ENCODE measurements around the gene ZNHIT1. TPM values are rescaled to one million over a fixed set of nuclear protein-coding genes. Genes with fewer than 3 reads are reported as not detected.

The ZNHIT1 gene
- total and polyA plus RNA-seq, 2 of the 8 experiments (the other 6 are each of a cell fraction or from before 2014, with no cell fraction given), result 38.2 to 61.7 TPM

DNA sequence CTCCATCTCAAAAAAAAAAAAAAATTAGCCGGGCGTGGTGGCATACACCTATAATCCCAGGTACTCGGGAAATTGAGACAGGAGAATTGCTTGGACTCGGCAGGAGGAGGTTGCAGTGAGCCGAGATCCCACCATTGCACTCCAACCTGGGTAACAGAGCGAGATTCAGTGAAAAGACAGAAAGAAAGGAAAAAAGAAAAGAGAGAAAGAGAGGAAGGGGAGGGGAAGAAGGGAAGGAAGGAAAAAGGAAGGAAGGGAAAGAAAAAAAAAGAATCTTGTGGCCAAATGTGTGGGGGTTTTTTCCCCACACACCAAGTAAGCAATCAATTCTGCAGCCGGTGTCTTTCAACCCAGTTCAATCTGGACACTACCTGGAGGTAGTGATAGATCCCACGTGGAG lies 28.9 kb upstream of the ZNHIT1 start:
- WGBS, 2 experiments (ENCODE audit: extremely low coverage in 1 of 2, insufficient coverage in 1 of 2, insufficient read length in 1 of 2, insufficient replicate concordance in 2 of 2, low coverage in 1 of 2, low lambda C conversion rate in 2 of 2, missing lambda C conversion rate in 1 of 2), result 87% methylated on average over 8 of the region's 8 CpGs; no CpG with 5 or more reads in 1 of the 2 experiments

More for the DNA sequence above, 28.9 kb upstream of the ZNHIT1 start:
- Histone ChIP-seq H4K8ac (ENCODE audit: extremely low read depth, insufficient read depth, low read length) (no peak overlapping the region), H2BK5ac (ENCODE audit: low read depth, low read length) (no peak overlapping the region), H2BK12ac (ENCODE audit: low read depth, low read length) (no peak overlapping the region), H4K5ac (ENCODE audit: insufficient read length, low read depth, low read length) (no peak overlapping the region), H3K79me1 (ENCODE audit: low read depth, low read length) (no peaks in the 10 kb centered on the region), H4K91ac (replicated peaks; ENCODE audit: insufficient read length, low read length) (no peak overlapping the region), H3K79me2 (ENCODE audit: control insufficient read depth in 1 of 2, insufficient read depth in 2 of 2, low read length in 2 of 2) (no peaks in the 10 kb centered on the region), H3K56ac (replicated peaks; ENCODE audit: insufficient read length, low read depth, low read length) (no peak overlapping the region), H2BK20ac (ENCODE audit: low read length) (no peak overlapping the region), H4K20me1 (replicated peaks in 1 of 2; ENCODE audit: control insufficient read depth in 1 of 2, insufficient read depth in 2 of 2, low read length in 2 of 2) (no peaks in the 10 kb centered on the region), H3K27ac (ENCODE audit: low read depth, low read length) (no peak overlapping the region), H3K9me3 (ENCODE audit: insufficient read depth in 2 of 2, low read depth in 1 of 2, low read length in 1 of 2) (no peaks in the 10 kb centered on the region), H3K4me3 (ENCODE audit: extremely low read depth in 1 of 4, insufficient read depth in 2 of 4, low read depth in 3 of 4, low read length in 4 of 4) (no peak overlapping the region), H3K23ac (ENCODE audit: insufficient read length) (no peak overlapping the region), H3K4me2 (ENCODE audit: insufficient read depth in 1 of 2, low read depth in 2 of 2, low read length in 2 of 2) (no peak overlapping the region), H3K36me3 (ENCODE audit: control insufficient read depth in 2 of 4, insufficient read depth in 4 of 4, low read length in 3 of 4) (no peaks in the 10 kb centered on the region), H3K27me3 (replicated peaks in 1 of 4; ENCODE audit: control insufficient read depth in 3 of 4, extremely low read depth in 1 of 4, insufficient read depth in 3 of 4, low read length in 3 of 4) (0 out of 7 replicates have a peak, but pooled peaks cover 0 to 2% (median 0%) of the 10 kb centered on the region in 4 experiments), H3K14ac (ENCODE audit: insufficient read length) (no peak overlapping the region), H3K23me2 (ENCODE audit: low read depth, low read length) (no peaks in the 10 kb centered on the region; the same call in 1 of the 2 replicates), H3K4me1 (replicated peaks in 1 of 4; ENCODE audit: control insufficient read depth in 3 of 4, insufficient read depth in 4 of 4, low read length in 3 of 4) (no peaks in the 10 kb centered on the region), H3K18ac (ENCODE audit: extremely low read depth, low read length) (no peak overlapping the region), H3K9ac (replicated peaks in 1 of 4; ENCODE audit: extremely low read depth in 1 of 4, low read depth in 3 of 4, low read length in 3 of 4) (no peak overlapping the region), H2AFZ (ENCODE audit: low read length) (no peak overlapping the region), H2BK120ac (replicated peaks; ENCODE audit: low read depth, low read length) (no peak overlapping the region), H2AK5ac (ENCODE audit: low read depth, low read length) (no peak overlapping the region), H2BK15ac (ENCODE audit: low read length) (no peak overlapping the region), H3K4ac (replicated peaks; ENCODE audit: insufficient read length, low read depth, low read length) (no peak overlapping the region)
- no peak for DNase-seq (ENCODE audit: low read depth in 1 of 2, low spot score in 2 of 2)
- ChIA-PET POLR2A (ENCODE audit: partially characterized antibody) (no interaction called here), CTCF (ENCODE audit: partially characterized antibody) (interaction anchor here (1.2 to 12.3 kb wide), 2 partner anchors 10 to 47 kb away, joined by 3 to 168 read pairs; no protein-coding TSS in a partner anchor)
- FAIRE-seq, result no peak
- no peak for TF ChIP-seq TCF12 (IDR thresholded peaks at IDR 0.05; ENCODE audit: low read depth, low read length)
